Measurements from ENCODE around the gene GRAMD1A. TPM values are rescaled to one million over a fixed set of nuclear protein-coding genes. Genes with fewer than 3 reads are reported as not detected.

The GRAMD1A gene
- total and polyA plus RNA-seq, 9 of the 15 experiments (the other 6 are each of a cell fraction or from before 2014, with no cell fraction given) = 1.4 to 63.8 (median 38.5) TPM

GRCh38 chr19:34999498-35000337 lies at the start of gene GRAMD1A (continued):
- TF ChIP-seq MBD2 (IDR thresholded peaks at IDR 0.05; ENCODE audit: borderline replicate concordance, low read depth) = peak; percentile 17; the same call in 1 of the 2 replicates
- no peak for TF ChIP-seq HMG20A (CRISPR knock-in tag; conservative IDR thresholded peaks at IDR 0.05)
- TF ChIP-seq HNRNPUL1 (IDR thresholded peaks at IDR 0.05; ENCODE audit: low read length) = no peak
- TF ChIP-seq STAT6 (CRISPR knock-in tag; IDR thresholded peaks at IDR 0.05) = no peak
- no peak for TF ChIP-seq ATF2 (CRISPR knock-in tag; IDR thresholded peaks at IDR 0.05)
- TF ChIP-seq MYC (IDR thresholded peaks at IDR 0.05; ENCODE audit: low read depth, low read length) = no peak; the same call in 1 of the 2 replicates
- no peak for TF ChIP-seq MYC (CRISPR knock-in tag; IDR thresholded peaks at IDR 0.05; ENCODE audit: borderline replicate concordance, low read depth)
- TF ChIP-seq ERF (CRISPR knock-in tag; IDR thresholded peaks at IDR 0.05) = no peak
- no peak for TF ChIP-seq COPS2 (conservative IDR thresholded peaks at IDR 0.05)
- TF ChIP-seq MTF1 (CRISPR knock-in tag; IDR thresholded peaks at IDR 0.05; ENCODE audit: borderline replicate concordance) = no peak
- no peak for TF ChIP-seq ZNF121 (CRISPR knock-in tag; conservative IDR thresholded peaks at IDR 0.05)
- no peak for TF ChIP-seq ZC3H8 (IDR thresholded peaks at IDR 0.05)
- peak; percentile 32; the same call in 1 of the 2 replicates for TF ChIP-seq SMARCE1 (IDR thresholded peaks at IDR 0.05)
- no peak for TF ChIP-seq BACH1 (tag; IDR thresholded peaks at IDR 0.05)
- TF ChIP-seq CAMTA2 (CRISPR knock-in tag; conservative IDR thresholded peaks at IDR 0.05) = no peak
- TF ChIP-seq ZNF197 (CRISPR knock-in tag; IDR thresholded peaks at IDR 0.05; ENCODE audit: low read depth) = no peak
- no peak for TF ChIP-seq RCOR1 (IDR thresholded peaks at IDR 0.05; ENCODE audit: borderline replicate concordance in 1 of 2, low read depth in 2 of 2, low read length in 2 of 2)
- TF ChIP-seq ZNF133 (CRISPR knock-in tag; IDR thresholded peaks at IDR 0.05) = no peak
- no peak for TF ChIP-seq KDM4B (IDR thresholded peaks at IDR 0.05; ENCODE audit: borderline replicate concordance in 2 of 2, low read depth in 1 of 2)
- TF ChIP-seq EHMT2 (IDR thresholded peaks at IDR 0.05) = no peak
- no peak for TF ChIP-seq SREBF1 (IDR thresholded peaks at IDR 0.05; ENCODE audit: borderline replicate concordance, low read depth, low read length)
- TF ChIP-seq ZNF76 (CRISPR knock-in tag; IDR thresholded peaks at IDR 0.05; ENCODE audit: borderline replicate concordance) = no peak
- no peak for TF ChIP-seq ZKSCAN8 (CRISPR knock-in tag; IDR thresholded peaks at IDR 0.05)
- no peak for TF ChIP-seq NR4A1 (CRISPR knock-in tag; IDR thresholded peaks at IDR 0.05)
- no peak for TF ChIP-seq NR4A1 (tag; IDR thresholded peaks at IDR 0.05)
- TF ChIP-seq ZFP1 (CRISPR knock-in tag; IDR thresholded peaks at IDR 0.05) = no peak
- no peak for TF ChIP-seq FOXJ3 (CRISPR knock-in tag; IDR thresholded peaks at IDR 0.05)
- no peak for TF ChIP-seq SNIP1 (IDR thresholded peaks at IDR 0.05; ENCODE audit: low read depth)
